Glutamatergic neuron (in vitro differentiated cells): Measurements from ENCODE around the gene PGAP6. TPM values are rescaled to one million over a fixed set of nuclear protein-coding genes. Genes with fewer than 3 reads are reported as not detected.

ENCODE experiments used
- DNase-seq: peaks from one replicate; pipeline ENCODE4 v3.0.0; 2022
- H3K27ac Mint-ChIP-seq: one replicate; pipeline ENCODE4 v1.8.0; 2020; ENCODE audit warnings: mild to moderate bottlenecking, mixed read lengths, inconsistent platforms; ENCODE audit not compliant: unreplicated experiment
- H3K27me3 Mint-ChIP-seq: one replicate; pipeline ENCODE4 v1.8.0; 2020; ENCODE audit warnings: mild to moderate bottlenecking, moderate library complexity, mixed read lengths, inconsistent platforms; ENCODE audit not compliant: unreplicated experiment
- H3K36me3 Mint-ChIP-seq: one replicate; pipeline ENCODE4 v1.8.0; 2020; ENCODE audit warnings: mild to moderate bottlenecking, mixed read lengths, inconsistent platforms; ENCODE audit not compliant: unreplicated experiment
- H3K4me1 Mint-ChIP-seq: one replicate; pipeline ENCODE4 v1.8.0; 2020; ENCODE audit warnings: mild to moderate bottlenecking, low read depth, mixed read lengths, inconsistent platforms; ENCODE audit not compliant: unreplicated experiment
- H3K4me3 Mint-ChIP-seq: one replicate; pipeline ENCODE4 v1.8.0; 2020; ENCODE audit warnings: mild to moderate bottlenecking, mixed read lengths, inconsistent platforms; ENCODE audit not compliant: unreplicated experiment
- H3K9me3 Mint-ChIP-seq: one replicate; pipeline ENCODE4 v1.8.0; 2020; ENCODE audit warnings: mild to moderate bottlenecking, moderate library complexity, mixed read lengths, inconsistent platforms; ENCODE audit not compliant: unreplicated experiment
- total RNA-seq: library from RNA; stranded (reverse); fragmentation: NEBNext Ultra II Directional; extraction: Animal tissue kit (Norgen Biotek cat#: 25700); gene quantifications from one replicate; pipeline ENCODE4 v1.2.1, GENCODE V29; 2021; ENCODE audit not compliant: unreplicated experiment
- TF ChIP-seq, protein P1 (sequence below): fragments of 200-600 bp; sonication (generic); IDR thresholded peaks from one replicate; pipeline ENCODE4 v1.5.0; 2021; ENCODE audit not compliant: partially characterized antibody, unreplicated experiment

PGAP6 gene
- total RNA-seq, 1 donor from 2014 or later: 54.5 TPM

DNA sequence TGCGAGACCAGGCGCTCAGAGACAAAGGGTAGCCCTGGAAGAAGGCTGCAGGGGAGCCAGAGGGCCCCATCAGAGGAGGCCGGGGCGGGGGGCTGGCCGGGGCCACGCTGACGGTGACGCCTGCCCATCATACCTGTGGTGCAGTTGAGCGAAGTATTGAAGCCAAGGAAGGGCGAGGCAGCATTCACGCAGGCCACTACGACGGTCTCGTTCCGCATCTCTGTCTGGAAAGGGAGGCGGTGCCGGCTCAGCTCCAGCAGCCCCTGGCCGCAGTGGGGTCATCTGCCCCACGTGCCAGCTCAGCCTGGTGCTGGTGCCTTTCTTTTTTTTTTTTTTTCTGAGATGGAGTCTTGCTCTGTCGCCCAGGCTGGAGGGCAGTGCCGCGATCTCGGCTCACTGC is 6.6 kb downstream of the PGAP6 start:
- peaks cover 8% of the 10 kb centered on the region for H3K9me3 Mint-ChIP-seq
- TF ChIP-seq, protein P1, sequence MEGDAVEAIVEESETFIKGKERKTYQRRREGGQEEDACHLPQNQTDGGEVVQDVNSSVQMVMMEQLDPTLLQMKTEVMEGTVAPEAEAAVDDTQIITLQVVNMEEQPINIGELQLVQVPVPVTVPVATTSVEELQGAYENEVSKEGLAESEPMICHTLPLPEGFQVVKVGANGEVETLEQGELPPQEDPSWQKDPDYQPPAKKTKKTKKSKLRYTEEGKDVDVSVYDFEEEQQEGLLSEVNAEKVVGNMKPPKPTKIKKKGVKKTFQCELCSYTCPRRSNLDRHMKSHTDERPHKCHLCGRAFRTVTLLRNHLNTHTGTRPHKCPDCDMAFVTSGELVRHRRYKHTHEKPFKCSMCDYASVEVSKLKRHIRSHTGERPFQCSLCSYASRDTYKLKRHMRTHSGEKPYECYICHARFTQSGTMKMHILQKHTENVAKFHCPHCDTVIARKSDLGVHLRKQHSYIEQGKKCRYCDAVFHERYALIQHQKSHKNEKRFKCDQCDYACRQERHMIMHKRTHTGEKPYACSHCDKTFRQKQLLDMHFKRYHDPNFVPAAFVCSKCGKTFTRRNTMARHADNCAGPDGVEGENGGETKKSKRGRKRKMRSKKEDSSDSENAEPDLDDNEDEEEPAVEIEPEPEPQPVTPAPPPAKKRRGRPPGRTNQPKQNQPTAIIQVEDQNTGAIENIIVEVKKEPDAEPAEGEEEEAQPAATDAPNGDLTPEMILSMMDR: no peak
- no peak overlapping the region for H3K27ac Mint-ChIP-seq
- peaks cover 9% of the 10 kb centered on the region for H3K27me3 Mint-ChIP-seq
- no peak overlapping the region for H3K4me3 Mint-ChIP-seq
- DNase-seq: no peak
- peaks cover 4% of the 10 kb centered on the region for H3K4me1 Mint-ChIP-seq
- no peaks in the 10 kb centered on the region for H3K36me3 Mint-ChIP-seq

DNA sequence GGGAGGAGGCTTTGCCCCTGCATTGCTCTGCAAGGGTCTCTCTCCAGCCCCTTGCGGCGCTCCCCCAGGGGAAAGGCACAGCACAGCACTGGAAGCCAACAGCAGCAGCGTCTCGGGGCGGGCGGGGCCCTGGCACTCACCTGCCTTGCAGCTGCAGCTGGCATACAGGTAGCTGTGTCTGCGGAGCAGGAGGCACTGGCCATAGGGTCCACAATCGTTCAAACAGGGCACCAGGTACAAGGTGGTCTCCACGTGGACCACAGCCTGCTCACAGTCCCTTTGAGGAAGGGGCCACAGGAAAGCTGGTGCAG is 7.2 kb downstream of the PGAP6 start:
- DNase-seq: no peak
- Mint-ChIP-seq H3K27me3 (peaks cover 9% of the 10 kb centered on the region), H3K4me3 (no peak overlapping the region), H3K4me1 (peaks cover 4% of the 10 kb centered on the region), H3K9me3 (peaks cover 6% of the 10 kb centered on the region), H3K36me3 (no peaks in the 10 kb centered on the region), H3K27ac (no peak overlapping the region)
- TF ChIP-seq, protein P1: no peak

DNA sequence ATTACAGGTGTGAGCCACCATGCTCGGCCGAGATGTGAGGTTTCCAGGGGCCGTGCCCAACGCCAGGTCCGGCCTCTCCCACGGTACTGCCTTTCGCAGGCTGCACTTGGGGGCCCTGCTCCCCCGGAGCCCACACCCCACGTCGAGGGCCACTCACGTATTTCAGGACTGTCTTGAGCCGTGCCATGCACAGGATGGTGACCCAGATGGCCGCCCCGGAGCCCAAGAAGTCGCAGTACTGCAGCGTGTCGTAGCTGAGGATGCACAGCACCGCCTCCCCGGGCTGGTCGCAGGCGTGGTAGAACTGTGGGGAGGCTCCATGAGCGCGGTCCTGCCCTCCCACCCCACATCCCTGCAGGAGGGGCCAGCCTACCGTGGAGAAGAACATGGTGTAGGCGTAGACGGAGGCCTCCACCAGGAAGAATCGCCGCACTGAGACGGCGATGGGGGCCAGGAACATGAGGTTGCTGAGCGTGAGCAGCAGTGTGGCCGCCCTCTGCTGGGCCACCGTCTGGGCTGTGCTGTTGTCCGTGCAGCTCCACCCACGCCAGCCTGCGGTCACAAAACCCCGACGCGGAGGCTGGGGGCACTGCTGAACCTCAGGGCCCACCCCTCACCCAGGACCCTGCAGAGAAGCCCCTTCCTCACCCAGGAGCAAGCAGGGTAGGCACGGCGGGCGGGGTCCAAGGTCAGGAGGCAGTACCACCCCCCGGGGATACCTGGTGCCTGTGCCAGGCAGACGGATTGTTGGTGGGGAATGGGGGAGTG is 7.7 kb downstream of the PGAP6 start:
- TF ChIP-seq, protein P1: no peak
- H3K4me1 Mint-ChIP-seq: peaks cover 4% of the 10 kb centered on the region

DNA sequence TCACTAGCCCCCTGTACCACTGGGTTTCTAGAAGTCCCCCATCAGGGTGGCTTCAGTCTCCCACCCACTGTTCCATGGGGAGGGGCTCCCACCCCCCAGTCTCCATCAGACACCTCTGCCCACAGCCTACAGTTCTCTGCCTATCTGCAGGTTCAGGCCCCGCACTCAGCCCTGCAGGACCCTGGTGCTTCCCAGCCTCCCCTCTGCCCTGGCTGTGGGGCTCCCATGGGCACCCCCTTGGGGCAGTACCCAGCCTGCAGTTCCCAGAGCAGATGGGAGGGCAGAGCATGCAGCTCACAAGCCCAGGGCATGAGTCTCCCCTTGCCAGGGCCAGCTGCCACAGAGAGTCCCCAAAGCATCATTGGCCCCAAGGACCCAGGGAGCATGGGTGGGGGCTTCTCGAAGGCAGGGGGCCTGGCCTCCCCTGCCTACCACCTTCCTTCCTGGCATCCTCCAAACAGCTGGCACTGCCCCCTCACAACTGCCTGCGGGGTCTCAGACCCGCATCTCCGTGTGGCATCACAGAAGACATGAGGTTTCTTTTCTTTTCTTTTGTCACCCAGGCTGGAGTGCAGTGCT is 8.7 kb downstream of the PGAP6 start:
- peaks cover 9% of the 10 kb centered on the region for H3K27me3 Mint-ChIP-seq
- H3K4me1 Mint-ChIP-seq: peaks cover 2% of the 10 kb centered on the region
- H3K4me3 Mint-ChIP-seq: no peak overlapping the region
- no peak for DNase-seq
- peaks cover 8% of the 10 kb centered on the region for H3K9me3 Mint-ChIP-seq
- H3K36me3 Mint-ChIP-seq: no peaks in the 10 kb centered on the region
- TF ChIP-seq, protein P1: no peak
- peak overlapping the region; percentile 17 for H3K27ac Mint-ChIP-seq

More for the DNA sequence above, 7.7 kb downstream of the PGAP6 start:
- Mint-ChIP-seq H3K4me3 (no peak overlapping the region), H3K36me3 (no peaks in the 10 kb centered on the region), H3K27me3 (peaks cover 9% of the 10 kb centered on the region), H3K27ac (no peak overlapping the region), H3K9me3 (peaks cover 8% of the 10 kb centered on the region)
- no peak for DNase-seq

DNA sequence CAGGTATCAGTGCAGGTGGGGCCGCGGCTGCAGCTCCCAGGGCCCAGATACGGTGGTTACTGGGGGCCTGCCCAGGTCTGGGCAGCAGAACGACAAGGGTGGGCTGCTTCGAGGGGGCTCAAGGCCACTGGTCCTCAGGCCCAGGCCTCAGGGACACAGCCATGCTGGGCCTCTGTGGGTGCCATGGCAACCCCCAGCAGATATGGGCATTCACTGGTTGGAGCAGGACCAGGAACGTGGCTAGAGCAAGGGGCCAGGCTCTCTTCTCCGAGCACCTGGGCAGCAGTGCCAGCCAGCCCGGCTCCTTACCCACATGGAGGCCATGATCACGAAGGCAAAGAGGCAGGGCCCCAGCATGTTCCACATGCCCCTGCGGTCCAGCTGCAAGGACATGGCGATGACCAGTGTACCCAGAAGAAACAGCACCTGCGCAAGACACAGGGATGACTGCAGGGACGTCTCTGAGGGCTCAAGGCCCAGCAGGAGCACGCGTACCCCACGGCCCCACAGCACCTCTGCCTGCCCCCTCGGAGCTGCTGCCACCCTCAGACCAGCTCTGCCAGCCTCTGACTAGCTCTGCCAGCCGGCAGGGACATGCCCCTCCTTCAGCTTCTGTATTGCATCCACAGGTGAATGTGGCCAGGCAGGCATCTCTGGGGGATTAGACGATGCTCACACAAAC is 9.3 kb downstream of the PGAP6 start:
- no peak overlapping the region for H3K4me3 Mint-ChIP-seq
- peaks cover 9% of the 10 kb centered on the region for H3K27me3 Mint-ChIP-seq
- peaks cover 2% of the 10 kb centered on the region for H3K4me1 Mint-ChIP-seq
- H3K9me3 Mint-ChIP-seq: peaks cover 8% of the 10 kb centered on the region
- TF ChIP-seq, protein P1: no peak
- no peaks in the 10 kb centered on the region for H3K36me3 Mint-ChIP-seq
- peak overlapping the region; percentile 17 for H3K27ac Mint-ChIP-seq
- DNase-seq: no peak
